LNCAP (cell line): ENCODE results near the gene PHF10.

ENCODE experiments used
- TF ChIP-seq, protein P1 (sequence below): fragments of 450-650 bp; IDR thresholded peaks from 2 replicates; pipeline ENCODE4 v1.5.1; 2017; ENCODE audit warnings: mild to moderate bottlenecking

The PHF10 gene

GRCh38 chr6:169724494-169725124, at the start of gene PHF10:
Gene PHF10 (minus strand): TSS chr6:169724500. CDS start chr6:169723931, 569 bp downstream.
- TF ChIP-seq, protein P1, sequence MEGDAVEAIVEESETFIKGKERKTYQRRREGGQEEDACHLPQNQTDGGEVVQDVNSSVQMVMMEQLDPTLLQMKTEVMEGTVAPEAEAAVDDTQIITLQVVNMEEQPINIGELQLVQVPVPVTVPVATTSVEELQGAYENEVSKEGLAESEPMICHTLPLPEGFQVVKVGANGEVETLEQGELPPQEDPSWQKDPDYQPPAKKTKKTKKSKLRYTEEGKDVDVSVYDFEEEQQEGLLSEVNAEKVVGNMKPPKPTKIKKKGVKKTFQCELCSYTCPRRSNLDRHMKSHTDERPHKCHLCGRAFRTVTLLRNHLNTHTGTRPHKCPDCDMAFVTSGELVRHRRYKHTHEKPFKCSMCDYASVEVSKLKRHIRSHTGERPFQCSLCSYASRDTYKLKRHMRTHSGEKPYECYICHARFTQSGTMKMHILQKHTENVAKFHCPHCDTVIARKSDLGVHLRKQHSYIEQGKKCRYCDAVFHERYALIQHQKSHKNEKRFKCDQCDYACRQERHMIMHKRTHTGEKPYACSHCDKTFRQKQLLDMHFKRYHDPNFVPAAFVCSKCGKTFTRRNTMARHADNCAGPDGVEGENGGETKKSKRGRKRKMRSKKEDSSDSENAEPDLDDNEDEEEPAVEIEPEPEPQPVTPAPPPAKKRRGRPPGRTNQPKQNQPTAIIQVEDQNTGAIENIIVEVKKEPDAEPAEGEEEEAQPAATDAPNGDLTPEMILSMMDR = no peak

DNA sequence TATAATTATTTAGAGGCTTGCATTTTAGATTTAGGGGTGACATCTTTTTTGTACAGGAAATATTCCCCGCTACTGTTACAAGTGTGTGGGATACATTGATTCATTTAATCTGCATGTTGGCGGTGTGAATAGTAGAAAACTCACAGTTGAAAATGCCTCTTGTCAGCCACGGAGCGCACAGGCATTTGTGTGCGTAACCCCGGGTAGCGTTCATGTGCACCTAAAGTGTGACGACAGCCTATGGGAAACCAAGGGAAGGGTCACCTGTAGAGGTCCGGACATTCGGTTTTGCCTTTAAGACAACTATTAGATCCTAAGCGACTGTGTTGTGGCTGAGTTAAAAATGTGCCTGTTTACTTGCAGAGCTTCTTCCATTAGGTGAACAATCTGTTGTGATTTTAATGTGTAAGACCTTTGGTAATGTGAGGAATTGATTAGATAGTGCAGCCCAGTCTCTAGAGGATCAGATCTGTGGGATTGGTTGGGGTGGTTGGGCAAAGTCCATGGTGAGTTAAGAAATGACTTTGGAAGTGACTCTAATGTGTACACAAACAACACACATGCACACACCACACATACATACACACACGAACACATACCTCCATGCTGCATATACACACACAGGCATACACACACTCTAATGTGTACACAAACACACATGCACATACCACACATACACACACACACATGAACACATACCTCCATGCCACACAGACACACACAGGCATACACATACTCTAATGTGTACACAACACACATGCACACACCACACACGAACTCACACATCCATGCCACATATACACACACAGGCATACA, 42.8 kb upstream of the PHF10 start:
- TF ChIP-seq, protein P1 = no peak

DNA sequence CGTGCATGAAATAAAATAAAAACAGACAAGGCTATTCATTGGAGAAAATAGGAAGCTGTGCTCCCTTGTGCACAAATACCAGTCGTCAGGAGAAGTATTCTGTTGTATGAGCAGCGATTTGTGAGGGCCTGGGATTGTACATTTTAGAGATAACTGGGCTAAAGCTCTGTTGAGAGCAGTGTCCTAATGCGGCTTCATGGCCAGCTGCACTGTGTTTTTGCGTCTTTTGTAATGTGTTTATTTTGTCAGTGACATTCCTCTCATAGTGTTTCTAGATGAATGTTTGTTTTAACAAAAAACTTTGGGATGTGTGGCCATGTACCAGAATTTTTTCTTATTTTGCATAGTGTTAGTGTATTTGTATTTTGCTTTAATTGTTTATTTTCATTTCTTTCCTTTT, 41.9 kb upstream of the PHF10 start:
- TF ChIP-seq, protein P1 = no peak

DNA sequence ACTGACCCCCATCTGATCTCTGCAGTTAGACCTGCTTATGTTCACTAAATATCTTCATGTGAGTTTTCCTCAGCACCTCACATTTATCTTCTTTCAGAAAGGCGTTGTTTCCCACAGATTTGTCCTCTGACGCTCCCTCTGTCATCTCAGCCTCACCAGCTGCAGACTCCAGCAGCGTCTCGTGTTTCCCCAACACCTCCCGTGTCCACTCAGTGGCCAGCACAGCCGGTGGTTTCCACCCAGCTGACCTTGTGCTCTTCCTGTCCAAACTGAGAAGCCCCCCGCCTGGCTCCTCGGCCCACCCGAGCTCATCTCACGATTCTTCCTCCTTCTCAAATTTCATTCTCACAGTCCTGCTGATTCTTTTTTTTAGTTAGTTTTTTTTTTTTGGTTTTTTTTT, 39.6 kb upstream of the PHF10 start:
- TF ChIP-seq, protein P1 = no peak

DNA sequence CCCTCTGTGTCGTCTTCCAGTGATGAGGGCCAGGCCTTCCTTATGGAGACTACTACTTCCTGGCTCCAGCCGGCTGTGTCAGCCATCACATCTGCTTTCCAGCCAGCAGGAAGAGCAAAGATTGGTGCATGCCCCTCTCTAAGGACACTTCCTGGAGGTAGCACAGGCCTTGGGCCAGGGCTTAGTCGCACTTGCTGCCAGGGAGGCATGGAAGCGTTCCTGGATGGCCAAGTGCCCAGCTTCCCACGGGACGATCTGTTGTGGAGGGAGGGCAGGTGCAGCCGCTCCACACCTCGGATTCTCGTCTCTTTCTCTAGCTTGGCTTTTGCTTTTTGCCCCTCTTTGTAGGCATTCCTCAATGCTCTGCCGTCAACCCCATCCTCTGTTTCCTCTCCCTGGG, 39.0 kb upstream of the PHF10 start:
- TF ChIP-seq, protein P1 = no peak

DNA sequence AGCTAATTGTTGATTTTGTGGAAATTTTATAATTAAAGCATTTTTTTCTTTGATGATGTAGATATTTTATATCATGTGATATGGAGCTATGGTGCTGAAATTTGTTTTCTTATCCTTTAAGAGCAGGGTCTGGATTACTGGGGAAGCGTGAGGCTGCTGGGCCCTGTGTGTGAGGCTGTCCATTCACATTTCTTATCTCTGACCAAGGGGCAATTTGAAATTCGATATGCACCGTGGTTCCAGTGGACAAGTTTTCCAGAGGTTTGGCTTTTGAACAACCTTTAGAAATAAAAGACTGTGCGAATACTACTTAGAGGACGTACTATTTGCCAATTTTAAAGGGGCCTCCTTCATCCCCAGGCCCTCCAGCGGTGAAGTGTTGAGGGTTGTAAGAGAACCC, 30.9 kb upstream of the PHF10 start:
- TF ChIP-seq, protein P1 = no peak

GRCh38 chr6:169752074-169752623, 27.8 kb upstream of the PHF10 start:
- TF ChIP-seq, protein P1 = no peak
